IPS-15b (cell line): ENCODE measurements around the gene PYCR2.
"Not testable (repeated sequence)": the region's sequence is repeated elsewhere in the genome, so short reads cannot be mapped to it uniquely, and the experiment has no call there.

ENCODE experiments used
- H3K27me3 ChIP-seq: one replicate; pipeline ENCODE4 v1.6.1; 2013; ENCODE audit warnings: low read length; ENCODE audit not compliant: control insufficient read depth, insufficient read depth
- H3K36me3 ChIP-seq: one replicate; pipeline ENCODE4 v1.6.1; 2013; ENCODE audit warnings: low read length; ENCODE audit not compliant: control insufficient read depth, insufficient read depth
- H3K4me1 ChIP-seq: one replicate; pipeline ENCODE4 v1.6.1; 2013; ENCODE audit warnings: mild to moderate bottlenecking, low read length; ENCODE audit not compliant: control insufficient read depth, insufficient read depth
- H3K4me3 ChIP-seq: one replicate; pipeline ENCODE4 v1.5.1; 2013; ENCODE audit warnings: low read depth, low read length
- H3K9ac ChIP-seq: one replicate; pipeline ENCODE4 v1.6.1; 2013; ENCODE audit warnings: low read depth, mild to moderate bottlenecking, low read length
- H3K9me3 ChIP-seq: one replicate; pipeline ENCODE4 v1.6.1; 2013; ENCODE audit warnings: mild to moderate bottlenecking, low read length; ENCODE audit not compliant: control insufficient read depth, insufficient read depth

PYCR2 gene

DNA sequence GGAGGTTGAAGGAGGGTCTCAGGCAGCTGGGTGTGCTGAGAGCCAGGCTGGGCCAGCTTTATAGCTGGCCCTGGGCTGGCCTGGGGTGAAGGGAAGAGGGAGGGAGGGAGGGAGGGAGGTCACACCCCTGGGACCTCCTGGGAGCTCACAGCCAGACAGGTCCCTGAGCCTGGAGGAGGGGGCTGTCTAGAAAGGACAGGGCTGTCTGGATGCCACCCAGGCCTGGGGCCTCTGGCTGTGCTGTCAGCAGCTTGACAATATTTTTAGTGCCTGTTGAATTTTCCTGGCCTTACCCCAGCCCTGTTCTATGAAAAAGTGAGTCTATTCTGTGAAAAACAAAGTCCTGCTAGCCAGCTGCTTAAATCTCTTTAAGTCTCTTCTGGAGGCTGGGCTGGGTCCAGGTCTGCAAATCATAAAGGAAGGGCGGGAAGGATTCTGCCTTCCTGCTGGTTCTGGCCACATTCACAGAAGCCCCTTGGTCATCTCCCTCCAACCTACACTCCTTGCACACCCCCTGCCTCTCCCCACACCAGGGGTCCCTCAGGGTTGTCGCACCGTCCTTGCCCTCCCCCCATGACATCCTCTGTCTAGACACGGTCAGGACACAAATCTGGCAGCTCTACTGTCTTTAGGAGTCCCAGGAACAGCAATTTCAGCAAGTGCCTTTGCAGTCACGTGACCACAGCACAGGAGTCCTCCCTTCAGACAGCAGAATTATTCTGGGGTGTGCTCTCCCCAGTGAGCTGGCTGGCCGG, 17.3 kb upstream of the PYCR2 start, which contains the start of gene LEFTY2:
LEFTY2 (minus strand) TSS at position 34 of the 755 bp plus-strand sequence. CDS start 80 bp downstream, outside the sequence.
- Histone ChIP-seq H3K4me1 (peaks cover 17% of the 10 kb centered on the region), H3K9me3 (no peaks in the 10 kb centered on the region), H3K9ac (no peak within 1 kb of the TSS), H3K4me3 (no peak within 1 kb of the TSS), H3K27me3 (peaks cover 8% of the 10 kb centered on the region), H3K36me3 (no peaks in the 10 kb centered on the region)

DNA sequence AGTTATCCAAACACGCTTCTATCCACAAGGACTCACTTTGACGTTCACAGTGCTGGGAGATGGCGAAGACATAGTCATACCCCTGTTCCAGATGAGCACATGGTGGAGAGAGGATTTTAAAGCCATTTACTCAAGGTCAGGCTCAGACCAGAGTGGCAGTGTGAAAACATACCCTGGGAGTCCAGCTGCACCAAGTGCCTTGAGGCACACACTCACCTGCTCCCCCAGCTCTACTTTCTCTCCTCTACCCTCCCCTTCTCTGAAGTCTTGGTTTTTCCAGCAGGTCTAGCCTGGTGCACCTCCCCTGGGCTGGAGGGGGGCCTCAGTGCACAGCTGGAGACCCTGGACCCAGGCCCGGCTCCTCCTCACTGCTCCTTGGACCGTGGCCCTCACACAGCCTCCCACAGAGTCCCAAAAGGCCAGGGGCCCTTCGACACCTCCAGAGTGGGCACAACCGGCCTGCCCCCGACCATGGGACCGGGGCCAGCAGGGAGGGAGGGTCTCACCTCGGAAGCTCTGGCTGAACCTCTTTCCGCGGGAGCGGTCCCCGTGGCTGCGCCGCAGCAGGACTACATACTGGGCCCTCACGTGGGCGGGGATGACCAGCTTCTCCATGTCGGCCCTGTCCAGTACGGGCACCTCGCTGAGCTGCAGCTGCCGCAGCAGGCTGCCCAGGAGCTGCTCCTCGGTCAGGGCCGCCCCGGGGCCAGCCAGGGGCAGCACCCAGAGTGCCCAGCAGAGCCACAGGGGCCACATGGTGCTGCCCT, 16.5 kb upstream of the PYCR2 start:
- Histone ChIP-seq H3K4me1 (peaks cover 11% of the 10 kb centered on the region), H3K4me3 (no peak overlapping the region), H3K36me3 (no peaks in the 10 kb centered on the region), H3K9me3 (no peaks in the 10 kb centered on the region), H3K27me3 (peaks cover 8% of the 10 kb centered on the region), H3K9ac (no peak overlapping the region)

DNA sequence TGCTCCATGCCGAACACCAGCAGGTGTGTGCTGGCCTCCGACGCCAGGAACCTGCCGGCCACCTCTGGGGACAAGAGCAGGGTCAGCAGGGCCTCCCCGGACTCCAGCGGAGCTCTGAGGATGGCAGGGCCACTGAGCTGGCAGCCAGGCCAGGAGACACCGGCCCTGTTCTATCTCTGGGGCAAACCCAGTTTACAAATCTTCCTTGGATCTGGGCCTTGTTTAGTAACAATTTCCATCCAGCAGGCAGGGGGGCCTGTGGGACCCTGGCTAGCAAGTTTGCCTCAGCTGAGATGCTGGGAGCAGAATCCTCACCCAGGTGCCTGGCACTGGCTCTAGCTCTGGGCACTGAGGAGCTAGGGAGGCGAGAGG, 15.9 kb upstream of the PYCR2 start:
- peak overlapping the region; percentile 52 for H3K4me3 ChIP-seq
- not testable (repeated sequence) for H3K9ac ChIP-seq, H3K36me3 ChIP-seq, H3K4me1 ChIP-seq, H3K27me3 ChIP-seq, H3K9me3 ChIP-seq

DNA sequence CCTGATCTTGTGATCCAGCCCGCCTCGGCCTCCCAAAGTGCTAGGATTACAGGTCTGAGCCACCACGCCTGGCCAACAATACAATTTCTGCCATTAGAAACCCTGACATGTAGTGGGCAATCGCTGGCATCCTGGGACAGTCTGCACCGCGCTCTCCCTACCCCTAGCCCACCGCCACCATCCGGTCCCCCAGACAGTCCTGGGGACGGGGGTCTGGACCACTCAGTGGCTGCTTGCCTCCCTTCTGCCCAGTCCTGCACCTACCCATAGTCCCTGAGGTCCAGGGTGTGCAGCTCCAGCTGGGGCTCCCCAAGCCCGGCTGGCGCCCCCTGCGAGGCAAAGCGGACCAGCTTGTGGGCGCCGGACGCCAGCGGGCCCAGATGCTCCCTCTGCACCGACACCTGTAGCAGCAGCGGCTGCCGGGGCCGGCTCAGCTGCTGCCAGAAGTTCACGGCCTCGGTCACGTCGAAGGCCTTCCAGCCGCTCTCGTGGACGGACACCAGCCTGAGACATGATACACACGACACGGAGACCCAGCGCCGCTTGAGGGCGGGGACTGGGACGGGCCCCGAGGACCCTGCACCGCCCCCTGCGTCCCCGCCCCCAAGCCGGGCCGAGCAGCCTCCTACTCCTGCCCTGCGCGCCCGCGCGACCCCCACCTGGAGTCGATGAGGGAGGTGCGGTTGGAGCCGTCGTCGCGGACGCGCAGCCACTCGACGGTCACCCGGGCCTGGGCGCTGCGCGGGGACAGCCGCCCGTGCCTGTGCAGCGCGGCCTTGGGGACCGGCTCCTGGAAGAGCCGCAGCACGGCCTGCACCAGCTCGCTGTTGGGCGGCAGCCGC, 15.3 kb upstream of the PYCR2 start:
- peak overlapping the region; percentile 52 for H3K4me3 ChIP-seq
- H3K27me3 ChIP-seq, H3K9ac ChIP-seq, H3K9me3 ChIP-seq, H3K4me1 ChIP-seq, H3K36me3 ChIP-seq: not testable (repeated sequence)

DNA sequence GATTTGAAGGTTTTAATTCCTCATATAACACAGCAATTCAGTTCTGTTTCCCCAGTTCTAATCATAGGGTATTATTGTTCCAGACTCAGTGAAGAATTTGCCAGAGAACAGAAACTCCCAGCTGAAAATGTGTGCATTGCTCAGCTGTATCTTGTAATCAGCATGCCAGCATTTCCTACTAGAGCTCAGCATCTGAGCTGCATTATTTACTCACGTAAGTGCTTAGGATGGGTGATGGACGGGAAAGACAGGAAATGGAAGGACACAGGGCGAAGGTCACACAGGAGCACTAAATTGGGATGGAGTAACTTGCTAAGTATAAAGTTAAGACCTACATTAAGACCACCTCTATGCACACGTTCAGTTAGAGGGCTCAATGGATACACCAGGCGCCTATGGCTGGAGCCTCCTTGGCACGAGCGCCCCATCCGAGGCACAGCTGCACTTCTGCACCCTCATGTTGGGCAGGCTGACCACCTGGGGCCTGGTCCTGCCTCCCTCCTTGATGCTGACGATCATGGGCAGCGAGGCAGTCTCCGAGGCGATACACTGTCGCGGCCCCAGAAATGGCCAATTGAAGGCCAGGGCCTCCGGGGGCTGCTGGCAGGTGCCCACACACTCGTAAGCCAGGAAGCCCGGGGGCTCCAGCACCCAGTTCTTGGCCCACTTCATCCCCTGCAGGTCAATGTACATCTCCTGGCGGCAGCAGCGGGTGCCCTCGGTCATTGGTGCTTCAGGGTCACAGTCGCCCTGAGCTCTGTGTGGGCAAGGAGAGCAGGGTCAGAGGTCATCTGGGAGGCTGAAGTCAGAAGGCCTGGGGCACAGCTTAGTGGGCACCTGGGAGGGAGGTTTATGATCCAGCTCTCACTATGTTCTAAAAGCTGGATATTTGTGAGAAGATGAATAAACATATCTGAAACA, 13.3 kb upstream of the PYCR2 start:
- Histone ChIP-seq H3K9me3 (no peaks in the 10 kb centered on the region), H3K27me3 (peaks cover 3% of the 10 kb centered on the region), H3K9ac (no peak overlapping the region), H3K36me3 (no peaks in the 10 kb centered on the region), H3K4me3 (no peak overlapping the region), H3K4me1 (no peaks in the 10 kb centered on the region)

DNA sequence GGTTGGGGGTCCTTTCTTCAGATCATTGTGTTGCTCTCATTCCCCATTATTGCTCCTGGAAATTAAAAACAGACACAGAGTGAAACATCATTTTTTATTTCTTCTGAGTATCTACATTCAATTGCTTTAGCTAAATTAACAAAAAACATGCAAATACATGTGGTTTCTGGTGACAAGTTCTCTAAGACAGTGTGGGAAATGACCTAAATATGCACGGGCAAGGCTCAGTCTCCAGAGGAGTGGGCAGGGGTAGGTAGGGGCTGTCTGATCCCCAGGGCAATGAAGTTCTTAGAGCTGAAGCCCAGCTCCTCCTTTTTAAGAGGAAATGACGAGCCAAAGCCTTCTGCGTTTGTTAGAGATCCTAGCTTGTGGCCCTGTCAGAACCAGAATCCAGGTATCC, 12.5 kb upstream of the PYCR2 start:
- Histone ChIP-seq H3K4me1 (no peaks in the 10 kb centered on the region), H3K36me3 (no peaks in the 10 kb centered on the region), H3K27me3 (peaks cover 3% of the 10 kb centered on the region), H3K9me3 (no peaks in the 10 kb centered on the region), H3K9ac (no peak overlapping the region), H3K4me3 (no peak overlapping the region)

DNA sequence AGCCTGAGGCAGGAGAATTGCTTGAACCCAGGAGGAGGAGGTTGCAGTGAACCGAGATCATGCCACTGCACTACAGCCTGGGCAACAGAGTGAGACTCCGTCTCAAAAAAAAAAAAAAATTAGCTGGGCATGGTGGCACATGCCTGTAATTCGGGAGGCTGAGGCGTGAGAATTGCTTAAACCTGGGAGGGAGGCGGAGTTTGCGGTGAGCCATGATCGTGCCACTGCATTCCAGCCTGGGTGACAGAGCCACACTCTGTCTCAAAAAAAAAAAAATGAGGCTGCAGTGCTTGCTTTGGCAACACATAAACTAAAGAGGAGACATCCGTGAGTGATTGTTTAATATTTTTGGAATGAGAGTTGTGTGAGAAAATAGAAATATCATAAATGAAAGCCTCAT, 12.0 kb upstream of the PYCR2 start:
- not testable (repeated sequence) for H3K9ac ChIP-seq, H3K9me3 ChIP-seq, H3K4me3 ChIP-seq, H3K27me3 ChIP-seq, H3K36me3 ChIP-seq, H3K4me1 ChIP-seq

DNA sequence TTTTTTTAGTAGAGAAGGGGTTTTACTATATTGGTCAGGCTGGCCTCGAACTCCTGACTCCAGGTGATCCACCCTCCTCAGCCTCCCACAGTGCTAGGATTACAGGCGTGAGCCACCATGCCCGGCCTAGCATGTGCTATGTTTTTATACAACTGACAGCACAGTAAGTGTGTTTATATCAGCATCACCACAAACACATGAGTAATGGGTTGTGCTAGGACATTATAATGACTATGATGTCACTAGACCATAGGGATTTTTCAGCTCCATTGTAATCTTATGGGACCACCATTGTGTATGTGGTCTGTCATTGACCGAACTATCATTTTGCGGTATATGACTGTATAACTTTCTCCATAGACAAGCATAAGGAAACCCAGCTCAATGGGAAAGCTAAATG, 10.7 kb upstream of the PYCR2 start:
- no peaks in the 10 kb centered on the region for H3K36me3 ChIP-seq
- no peak overlapping the region for H3K9ac ChIP-seq
- H3K27me3 ChIP-seq: no peaks in the 10 kb centered on the region
- no peaks in the 10 kb centered on the region for H3K9me3 ChIP-seq
- no peak overlapping the region for H3K4me3 ChIP-seq
- H3K4me1 ChIP-seq: no peaks in the 10 kb centered on the region

DNA sequence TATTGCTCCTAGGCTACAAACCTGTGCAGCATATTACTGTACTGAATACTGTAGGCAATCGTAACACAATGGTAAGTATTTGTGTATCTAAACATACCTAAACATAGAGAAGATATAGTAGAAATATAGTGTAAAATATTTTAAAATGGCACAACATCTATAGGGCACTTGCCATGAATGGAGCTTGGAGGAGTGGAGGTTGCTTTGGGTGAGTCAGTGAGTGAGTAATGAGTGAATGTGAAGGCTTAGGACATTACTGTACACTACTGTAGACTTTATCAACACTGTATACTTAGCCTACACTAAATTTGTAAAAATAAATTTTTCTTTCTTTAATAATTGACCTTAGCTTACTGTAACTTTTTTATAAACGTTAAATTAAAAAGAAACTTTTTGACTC, 9.0 kb upstream of the PYCR2 start:
- H3K4me1 ChIP-seq: no peaks in the 10 kb centered on the region

DNA sequence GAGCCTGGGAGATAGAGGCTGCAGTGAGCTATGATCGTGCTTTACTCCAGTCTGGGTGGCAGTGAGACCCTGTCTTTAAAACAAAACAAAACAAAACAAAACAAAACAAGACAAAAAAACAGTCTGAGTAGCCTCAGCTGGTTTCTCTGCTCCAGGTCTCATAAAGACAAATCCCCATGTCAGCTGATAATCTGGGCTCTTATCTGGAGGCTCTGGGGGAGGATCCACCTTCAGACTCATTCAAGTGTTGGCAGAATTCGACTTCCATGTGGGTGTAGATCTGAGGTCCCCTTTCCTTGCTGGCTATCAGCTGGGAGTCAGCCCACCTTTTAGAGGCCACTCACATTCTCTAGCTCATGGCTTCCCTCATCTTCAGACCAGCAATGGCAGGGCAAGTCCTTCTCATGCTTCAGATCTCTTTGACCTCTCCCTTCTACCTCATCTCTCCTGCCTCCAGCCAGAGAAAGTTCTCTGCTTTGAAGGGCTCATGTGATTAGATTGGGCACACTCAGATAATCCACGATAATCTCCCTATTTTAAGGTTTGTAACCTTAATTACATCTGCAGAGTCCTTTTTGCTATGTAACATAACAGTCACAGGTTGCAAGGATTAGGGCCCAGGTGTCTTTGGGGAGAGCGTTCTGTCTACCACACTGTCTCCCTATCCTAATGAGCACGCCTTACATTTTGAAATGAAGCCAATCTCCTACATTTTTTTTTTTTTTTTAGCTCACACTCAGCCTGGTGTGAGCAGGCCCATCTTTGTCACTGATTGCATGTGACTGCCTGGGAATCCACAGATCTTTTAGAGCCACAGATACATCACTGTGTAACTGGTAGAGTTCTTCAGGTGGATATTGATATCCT, 7.5 kb upstream of the PYCR2 start:
- Histone ChIP-seq H3K4me3 (no peak overlapping the region), H3K36me3 (no peaks in the 10 kb centered on the region), H3K9me3 (no peaks in the 10 kb centered on the region), H3K27me3 (no peaks in the 10 kb centered on the region), H3K4me1 (no peaks in the 10 kb centered on the region), H3K9ac (no peak overlapping the region)

More for the DNA sequence above, 9.0 kb upstream of the PYCR2 start:
- no peaks in the 10 kb centered on the region for H3K27me3 ChIP-seq
- no peaks in the 10 kb centered on the region for H3K36me3 ChIP-seq
- H3K9ac ChIP-seq: no peak overlapping the region
- H3K9me3 ChIP-seq: no peaks in the 10 kb centered on the region
- no peak overlapping the region for H3K4me3 ChIP-seq
